ENCODE measurements around the gene KIF4A.
"Not testable (repeated sequence)": the region's sequence is repeated elsewhere in the genome, so short reads cannot be mapped to it uniquely, and the experiment has no call there.

KIF4A gene

GRCh38 chrX:70332600-70332999, 42.7 kb downstream of the KIF4A start:
- H3K9me3 Mint-ChIP-seq = no peaks in the 10 kb centered on the region
- no peaks in the 10 kb centered on the region for H3K36me3 Mint-ChIP-seq
- H3K27ac Mint-ChIP-seq = no peak overlapping the region
- DNase-seq (ENCODE audit: low spot score in 2 of 2) (no peak), ATAC-seq (no peak)
- no peak overlapping the region for H3K4me3 Mint-ChIP-seq
- no peaks in the 10 kb centered on the region for H3K4me1 Mint-ChIP-seq

- Mint-ChIP-seq H3K27ac (no peak overlapping the region), H3K4me3 (no peak overlapping the region), H3K9me3 (no peaks in the 10 kb centered on the region), H3K4me1 (no peaks in the 10 kb centered on the region), H3K36me3 (no peaks in the 10 kb centered on the region)
- ATAC-seq (peak; percentile 98), DNase-seq (ENCODE audit: low spot score in 2 of 2) (no peak)
These were observed 46.9 kb downstream of the KIF4A start for GRCh38 chrX:70336767-70337166.

GRCh38 chrX:70338290-70338689, 48.4 kb downstream of the KIF4A start:
- H3K4me3 Mint-ChIP-seq = no peak overlapping the region
- H3K4me1 Mint-ChIP-seq = no peaks in the 10 kb centered on the region
- H3K9me3 Mint-ChIP-seq = no peaks in the 10 kb centered on the region
- H3K36me3 Mint-ChIP-seq = no peaks in the 10 kb centered on the region
- DNase-seq (ENCODE audit: low spot score in 2 of 2) (no peak), ATAC-seq (no peak)
- H3K27ac Mint-ChIP-seq = no peak overlapping the region

- ATAC-seq = no peak
- H3K36me3 Mint-ChIP-seq = no peaks in the 10 kb centered on the region
These were observed 53.5 kb downstream of the KIF4A start for GRCh38 chrX:70343435-70343834.

GRCh38 chrX:70346418-70347070, 56.6 kb downstream of the KIF4A start:
- Mint-ChIP-seq H3K36me3 (no peaks in the 10 kb centered on the region), H3K9me3 (no peaks in the 10 kb centered on the region), H3K4me1 (no peaks in the 10 kb centered on the region), H3K4me3 (no peak overlapping the region), H3K27ac (no peak overlapping the region)
- ATAC-seq = no peak
- no peak for DNase-seq (ENCODE audit: low spot score in 2 of 2)

More at GRCh38 chrX:70343435-70343834, 53.5 kb downstream of the KIF4A start:
- Mint-ChIP-seq H3K9me3 (no peaks in the 10 kb centered on the region), H3K4me1 (no peaks in the 10 kb centered on the region), H3K4me3 (no peak overlapping the region), H3K27ac (no peak overlapping the region)
- DNase-seq (ENCODE audit: low spot score in 2 of 2) = no peak

GRCh38 chrX:70348825-70349224, 58.9 kb downstream of the KIF4A start:
- H3K4me1 Mint-ChIP-seq; H3K36me3 Mint-ChIP-seq; H3K4me3 Mint-ChIP-seq; H3K27ac Mint-ChIP-seq; ATAC-seq; DNase-seq (ENCODE audit: low spot score in 2 of 2); H3K9me3 Mint-ChIP-seq: not testable (repeated sequence)

- not testable (repeated sequence) for H3K4me3 Mint-ChIP-seq; H3K4me1 Mint-ChIP-seq; H3K9me3 Mint-ChIP-seq; ATAC-seq; DNase-seq (ENCODE audit: low spot score in 2 of 2); H3K27ac Mint-ChIP-seq; H3K36me3 Mint-ChIP-seq
These were observed 59.6 kb downstream of the KIF4A start for GRCh38 chrX:70349367-70350125.

GRCh38 chrX:70352496-70352895, 62.6 kb downstream of the KIF4A start:
- Mint-ChIP-seq H3K4me3 (no peak overlapping the region), H3K9me3 (no peaks in the 10 kb centered on the region), H3K27ac (no peak overlapping the region), H3K36me3 (no peaks in the 10 kb centered on the region), H3K4me1 (no peaks in the 10 kb centered on the region)
- DNase-seq (ENCODE audit: low spot score in 2 of 2) (no peak), ATAC-seq (no peak)

- Mint-ChIP-seq H3K4me3 (no peak overlapping the region), H3K9me3 (no peaks in the 10 kb centered on the region), H3K36me3 (no peaks in the 10 kb centered on the region), H3K27ac (no peak overlapping the region), H3K4me1 (no peaks in the 10 kb centered on the region)
- no peak for DNase-seq (ENCODE audit: low spot score in 2 of 2)
- ATAC-seq = no peak
These were observed 63.6 kb downstream of the KIF4A start for GRCh38 chrX:70353514-70353913.

GRCh38 chrX:70354716-70355115, 64.8 kb downstream of the KIF4A start:
- no peak for DNase-seq (ENCODE audit: low spot score in 2 of 2)

GRCh38 chrX:70359458-70359857, 69.6 kb downstream of the KIF4A start:
- Mint-ChIP-seq H3K4me1 (no peaks in the 10 kb centered on the region), H3K27ac (no peak overlapping the region), H3K9me3 (no peaks in the 10 kb centered on the region), H3K36me3 (no peaks in the 10 kb centered on the region), H3K4me3 (no peak overlapping the region)
- DNase-seq (ENCODE audit: low spot score in 2 of 2) = no peak
- no peak for ATAC-seq

More at GRCh38 chrX:70354716-70355115, 64.8 kb downstream of the KIF4A start:
- no peak overlapping the region for H3K4me3 Mint-ChIP-seq
- no peak for ATAC-seq
- H3K36me3 Mint-ChIP-seq = no peaks in the 10 kb centered on the region
- no peaks in the 10 kb centered on the region for H3K9me3 Mint-ChIP-seq
- H3K4me1 Mint-ChIP-seq = no peaks in the 10 kb centered on the region
- no peak overlapping the region for H3K27ac Mint-ChIP-seq

GRCh38 chrX:70360366-70360765, 70.5 kb downstream of the KIF4A start:
- no peaks in the 10 kb centered on the region for H3K9me3 Mint-ChIP-seq
- H3K4me1 Mint-ChIP-seq = no peaks in the 10 kb centered on the region
- H3K36me3 Mint-ChIP-seq = no peaks in the 10 kb centered on the region
- no peak for DNase-seq (ENCODE audit: low spot score in 2 of 2)
- no peak overlapping the region for H3K27ac Mint-ChIP-seq
- H3K4me3 Mint-ChIP-seq = no peak overlapping the region
- no peak for ATAC-seq

- H3K36me3 Mint-ChIP-seq; ATAC-seq; H3K9me3 Mint-ChIP-seq; H3K27ac Mint-ChIP-seq; DNase-seq (ENCODE audit: low spot score in 2 of 2); H3K4me1 Mint-ChIP-seq; H3K4me3 Mint-ChIP-seq: not testable (repeated sequence)
These were observed 78.8 kb downstream of the KIF4A start for GRCh38 chrX:70368731-70369130.

GRCh38 chrX:70386235-70386634, 96.3 kb downstream of the KIF4A start:
- H3K4me3 Mint-ChIP-seq = no peak overlapping the region
- DNase-seq (ENCODE audit: low spot score in 2 of 2) (no peak), ATAC-seq (no peak)
- no peaks in the 10 kb centered on the region for H3K9me3 Mint-ChIP-seq
- no peaks in the 10 kb centered on the region for H3K4me1 Mint-ChIP-seq
- no peak overlapping the region for H3K27ac Mint-ChIP-seq
- H3K36me3 Mint-ChIP-seq = no peaks in the 10 kb centered on the region

- Mint-ChIP-seq H3K4me3 (no peak overlapping the region), H3K9me3 (no peaks in the 10 kb centered on the region), H3K4me1 (no peaks in the 10 kb centered on the region), H3K27ac (peak overlapping the region; percentile 12), H3K36me3 (peaks cover 7% of the 10 kb centered on the region)
- ATAC-seq (peak; percentile 65), DNase-seq (ENCODE audit: low spot score in 2 of 2) (no peak)
These were observed 109.0 kb downstream of the KIF4A start for GRCh38 chrX:70398899-70399298.

GRCh38 chrX:70400181-70400580, 110.3 kb downstream of the KIF4A start:
- not testable (repeated sequence) for H3K4me1 Mint-ChIP-seq; H3K27ac Mint-ChIP-seq; H3K9me3 Mint-ChIP-seq; ATAC-seq; H3K4me3 Mint-ChIP-seq; DNase-seq (ENCODE audit: low spot score in 2 of 2); H3K36me3 Mint-ChIP-seq
